Ascending aorta (tissue), 2 donors: ENCODE measurements around the gene TMBIM1. TPM values are rescaled to one million over a fixed set of nuclear protein-coding genes. Genes with fewer than 3 reads are reported as not detected.
"Not testable (repeated sequence)": the region's sequence is repeated elsewhere in the genome, so short reads cannot be mapped to it uniquely, and the experiment has no call there.

Experiments
- DNase-seq, 2 donors: peaks; one replicate each; pipeline ENCODE4 v3.0.0-alpha.2; 2019; ENCODE audit warnings: low spot score in 2 of 2
- H3K27ac ChIP-seq, 2 donors: fragments of 200-600 bp; sonication (generic); one replicate each; pipeline ENCODE4 v1.5.1; 2016 to 2017; ENCODE audit warnings: mild to moderate bottlenecking in 1 of 2
- H3K27me3 ChIP-seq: fragments of 200-600 bp; sonication (generic); one replicate; pipeline ENCODE4 v1.5.1; 2017
- H3K36me3 ChIP-seq, 2 donors: fragments of 200-600 bp; sonication (generic); one replicate each; pipeline ENCODE4 v1.5.1; 2016
- H3K4me1 ChIP-seq, 2 donors: fragments of 200-600 bp; sonication (generic); one replicate each; pipeline ENCODE4 v1.5.1; 2016 to 2017; ENCODE audit warnings: mild to moderate bottlenecking in 1 of 2
- H3K4me3 ChIP-seq, 2 donors: fragments of 200-600 bp; sonication (generic); one replicate each; pipeline ENCODE4 v1.5.1; 2016 to 2017; ENCODE audit warnings: mild to moderate bottlenecking in 1 of 2
- H3K9me3 ChIP-seq, 2 donors: fragments of 200-600 bp; sonication (generic); one replicate each; pipeline ENCODE4 v1.5.1; 2016
- CTCF ChIP-seq, 3 experiments: fragments of 200-600 bp in 2 of 3; fragments of 450-650 bp in 1 of 3; sonication (generic) in 2 of 3; IDR thresholded peaks; one replicate each; pipeline ENCODE4 v1.5.1; 2016 to 2019; ENCODE audit warnings: antibody characterized with exemption in 3 of 3, mild to moderate bottlenecking in 1 of 3, moderate library complexity in 1 of 3
- intact Hi-C: fragments of 100-400 bp; cut with DNase I; formaldehyde crosslinking; loops from one replicate; pipeline ENCODE4 v1.15.1; 2023
- total RNA-seq: library from RNA; depleted of rRNA; stranded (reverse); fragments of >200 nt; gene quantifications from one replicate; pipeline ENCODE4 v1.1.0, GENCODE V29; 2016

Gene TMBIM1
- total RNA-seq, 1 donor from 2014 or later: 320 TPM

- intact Hi-C loops: no loop called here
- Histone ChIP-seq H3K27me3 (no peaks in the 10 kb centered on the region), H3K27ac (no peak overlapping the region), H3K4me3 (no peak overlapping the region), H3K4me1 (no peaks in the 10 kb centered on the region), H3K36me3 (no peaks in the 10 kb centered on the region), H3K9me3 (no peaks in the 10 kb centered on the region)
- no peak for TF ChIP-seq CTCF (IDR thresholded peaks at IDR 0.05)
- DNase-seq: no peak
Observed at GRCh38 chr2:218315397-218315796, 23.1 kb upstream of the TMBIM1 start.

GRCh38 chr2:218314764-218315163 lies 22.5 kb upstream of the TMBIM1 start:
- intact Hi-C loops, H3K27ac ChIP-seq, H3K36me3 ChIP-seq, H3K4me1 ChIP-seq, H3K27me3 ChIP-seq, H3K9me3 ChIP-seq, H3K4me3 ChIP-seq, DNase-seq: not testable (repeated sequence)

DNA sequence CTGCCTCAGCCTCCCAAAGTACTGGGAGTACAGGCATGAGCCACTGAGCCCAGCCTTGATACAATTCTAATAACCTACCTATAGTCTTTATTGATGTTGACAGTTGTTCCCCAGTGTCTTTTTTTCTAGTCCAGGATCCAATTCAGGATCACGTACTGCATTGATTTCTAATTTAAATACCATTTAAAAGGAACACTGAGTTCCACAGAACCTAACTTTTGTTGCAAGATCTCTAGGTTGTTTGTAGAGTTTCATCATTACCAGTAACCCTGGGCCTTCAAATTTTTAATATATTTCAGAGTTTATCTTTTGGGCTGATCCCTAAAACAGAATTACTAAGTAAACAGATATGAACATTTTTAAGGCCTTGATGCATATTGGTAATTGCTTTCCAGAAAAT lies 21.1 kb upstream of the TMBIM1 start:
- intact Hi-C loops: no loop called here
- no peak overlapping the region for H3K4me3 ChIP-seq
- no peaks in the 10 kb centered on the region for H3K9me3 ChIP-seq
- no peak for DNase-seq
- no peak overlapping the region for H3K27ac ChIP-seq
- no peak for TF ChIP-seq CTCF (IDR thresholded peaks at IDR 0.05)
- H3K4me1 ChIP-seq: no peaks in the 10 kb centered on the region
- H3K36me3 ChIP-seq: no peaks in the 10 kb centered on the region
- H3K27me3 ChIP-seq: no peaks in the 10 kb centered on the region

GRCh38 chr2:218312267-218312756 lies 20.0 kb upstream of the TMBIM1 start:
- H3K4me3 ChIP-seq: no peak overlapping the region
- H3K27me3 ChIP-seq: no peaks in the 10 kb centered on the region
- TF ChIP-seq CTCF (IDR thresholded peaks at IDR 0.05): no peak
- intact Hi-C loops: no loop called here
- no peaks in the 10 kb centered on the region for H3K4me1 ChIP-seq
- H3K27ac ChIP-seq: no peak overlapping the region
- no peaks in the 10 kb centered on the region for H3K9me3 ChIP-seq
- H3K36me3 ChIP-seq: no peaks in the 10 kb centered on the region
- no peak for DNase-seq

- H3K4me3 ChIP-seq, intact Hi-C loops, H3K36me3 ChIP-seq, DNase-seq, H3K9me3 ChIP-seq, H3K27me3 ChIP-seq, H3K27ac ChIP-seq, H3K4me1 ChIP-seq: not testable (repeated sequence)
Observed at GRCh38 chr2:218311541-218312266, 19.4 kb upstream of the TMBIM1 start.

DNA sequence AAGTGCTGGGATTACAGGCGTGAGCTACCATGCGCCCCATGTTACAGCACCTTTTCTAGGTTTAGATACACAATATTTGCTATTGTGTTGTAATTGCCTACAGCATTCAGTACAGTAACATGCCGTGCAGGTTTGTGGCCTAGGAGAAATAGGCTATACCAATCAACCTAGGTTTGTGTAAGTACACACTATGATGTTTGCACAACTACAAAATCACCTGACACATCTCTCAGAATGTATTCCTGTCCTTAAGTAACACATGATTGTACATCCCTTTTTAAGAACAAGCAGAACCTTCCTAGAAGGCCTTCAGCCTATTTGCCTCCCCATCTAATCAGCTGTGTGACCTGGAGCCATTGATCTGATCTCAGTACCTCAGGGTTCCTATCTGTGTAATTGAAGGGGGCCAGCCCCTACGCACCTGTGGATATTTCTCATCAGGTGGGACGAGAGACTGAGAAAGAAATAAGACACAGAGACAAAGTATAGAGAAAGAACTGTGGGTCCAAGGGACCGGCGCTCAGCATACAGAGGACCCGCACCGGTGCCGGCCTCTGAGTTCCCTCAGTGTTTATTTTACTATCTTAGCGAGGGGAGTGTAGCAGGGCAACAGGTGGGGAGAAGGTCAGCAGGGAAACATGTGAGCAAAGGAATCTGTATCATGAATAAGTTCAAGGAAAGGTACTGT lies 18.7 kb upstream of the TMBIM1 start:
- H3K27ac ChIP-seq: no peak overlapping the region
- H3K27me3 ChIP-seq: no peaks in the 10 kb centered on the region
- H3K9me3 ChIP-seq: no peaks in the 10 kb centered on the region
- no peaks in the 10 kb centered on the region for H3K4me1 ChIP-seq
- H3K36me3 ChIP-seq: no peaks in the 10 kb centered on the region
- intact Hi-C loops: no loop called here
- H3K4me3 ChIP-seq: no peak overlapping the region
- no peak for TF ChIP-seq CTCF (IDR thresholded peaks at IDR 0.05)
- no peak for DNase-seq
